ENCODE data around the gene PDZRN3. TPM values are rescaled to one million over a fixed set of nuclear protein-coding genes. Genes with fewer than 3 reads are reported as not detected.

PDZRN3 gene
- total RNA-seq, 1 experiment from 2014 or later: 19.2 TPM

DNA sequence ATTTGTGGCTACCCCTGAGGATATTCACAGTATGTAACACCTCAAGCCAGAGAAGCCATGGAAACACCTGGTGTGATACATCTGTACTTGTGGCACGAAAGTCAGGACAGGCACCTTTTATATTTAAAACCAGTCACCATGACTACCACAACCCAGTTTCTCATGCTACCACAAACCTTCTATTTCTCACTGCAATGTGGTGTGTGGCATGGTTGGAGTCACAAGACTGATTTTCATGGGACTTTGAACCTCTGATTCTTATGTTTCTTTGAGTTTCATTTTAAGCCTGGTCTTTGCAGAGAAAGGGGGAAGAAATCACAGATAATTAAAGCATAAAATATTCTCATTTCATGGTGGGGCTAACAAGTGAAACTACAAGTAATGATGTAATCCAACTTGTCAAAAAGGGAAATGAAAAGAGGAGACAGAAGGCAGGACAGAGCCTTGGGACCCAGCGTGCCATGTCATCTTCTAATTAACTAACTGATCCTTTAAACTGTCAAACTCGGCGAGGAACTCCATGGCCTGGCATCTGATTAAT, 175.9 kb downstream of the PDZRN3 start:
- H3K36me3 ChIP-seq: no peaks in the 10 kb centered on the region
- H3K4me3 ChIP-seq: no peak overlapping the region
- no peak for DNase-seq
- no peaks in the 10 kb centered on the region for H3K27me3 ChIP-seq
- no peaks in the 10 kb centered on the region for H3K9me3 ChIP-seq

DNA sequence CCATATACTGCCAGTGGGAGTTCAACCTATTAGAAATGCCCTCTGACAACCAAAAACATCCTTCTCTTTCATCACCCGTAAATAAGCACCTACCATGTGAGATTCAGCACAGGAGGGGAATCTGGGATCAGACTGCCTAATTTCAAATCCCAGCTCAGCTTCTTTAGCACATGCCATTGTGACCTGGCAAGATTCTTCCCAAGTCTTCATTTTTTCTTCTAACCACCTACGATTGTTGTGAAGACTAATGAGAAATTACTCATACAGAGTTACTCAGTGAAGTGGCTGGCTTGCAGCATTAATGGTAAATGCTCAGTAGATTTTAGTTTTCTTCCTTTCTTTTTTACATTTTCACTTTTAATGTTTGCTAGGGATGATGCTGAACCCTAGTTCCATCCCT, 176.7 kb downstream of the PDZRN3 start:
- no peaks in the 10 kb centered on the region for H3K9me3 ChIP-seq
- H3K27me3 ChIP-seq: no peaks in the 10 kb centered on the region
- no peaks in the 10 kb centered on the region for H3K36me3 ChIP-seq
- no peak for DNase-seq
- H3K4me3 ChIP-seq: no peak overlapping the region

DNA sequence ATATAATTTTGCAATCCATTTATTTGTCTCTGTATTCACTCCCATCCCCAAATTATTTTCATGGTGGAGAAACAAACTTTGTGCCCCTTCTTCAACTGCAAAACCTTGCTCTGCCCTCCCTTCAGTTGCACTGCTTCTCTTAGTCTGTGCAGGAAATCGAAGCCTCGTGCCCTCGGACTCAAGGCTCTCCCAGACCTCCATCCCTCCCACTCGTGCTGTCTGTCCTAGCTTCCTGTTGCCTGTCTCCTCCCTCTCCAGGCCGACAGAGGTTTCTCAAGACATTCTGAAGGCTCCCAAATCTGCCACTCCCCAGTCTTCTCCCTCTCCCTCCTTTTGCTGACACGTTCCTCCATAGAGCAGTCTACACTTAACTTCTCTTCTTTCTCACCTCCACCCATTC, 177.6 kb downstream of the PDZRN3 start:
- Histone ChIP-seq H3K4me3 (no peak overlapping the region), H3K9me3 (no peaks in the 10 kb centered on the region)
- no peak for DNase-seq

DNA sequence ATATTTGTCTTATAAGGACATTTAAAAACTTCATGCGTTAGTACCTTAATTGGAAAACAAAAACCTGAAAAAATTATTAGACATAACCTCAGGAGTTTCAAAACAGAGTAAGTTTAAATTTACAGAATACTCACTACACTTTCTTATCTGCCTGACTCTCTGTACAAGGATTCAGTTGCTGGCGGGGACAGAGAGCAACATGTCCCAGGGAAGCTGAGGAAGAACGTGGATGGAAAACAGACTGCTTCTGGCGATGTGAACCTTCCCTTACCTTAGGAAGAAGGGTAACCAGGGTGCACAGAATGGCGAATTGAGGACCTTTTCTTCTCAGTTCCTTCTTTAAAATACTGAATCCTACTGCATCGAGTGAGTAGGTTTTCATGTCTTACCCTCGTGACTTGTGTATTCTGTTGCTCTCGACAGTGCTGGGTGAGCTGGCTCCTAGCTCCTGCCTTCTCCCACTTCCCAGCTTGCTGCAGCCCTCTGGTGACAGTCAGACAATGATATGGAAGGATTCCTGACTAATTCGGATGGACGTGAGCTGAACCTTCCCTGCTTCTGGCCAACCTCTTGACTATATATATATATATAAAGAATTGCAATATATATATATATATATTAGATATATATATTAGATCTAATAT, 178.2 kb downstream of the PDZRN3 start:
- no peak for DNase-seq
- no peaks in the 10 kb centered on the region for H3K9me3 ChIP-seq
- no peak overlapping the region for H3K4me3 ChIP-seq
- no peaks in the 10 kb centered on the region for H3K27me3 ChIP-seq
- no peaks in the 10 kb centered on the region for H3K36me3 ChIP-seq

More for the DNA sequence above, 177.6 kb downstream of the PDZRN3 start:
- Histone ChIP-seq H3K27me3 (no peaks in the 10 kb centered on the region), H3K36me3 (no peaks in the 10 kb centered on the region)

DNA sequence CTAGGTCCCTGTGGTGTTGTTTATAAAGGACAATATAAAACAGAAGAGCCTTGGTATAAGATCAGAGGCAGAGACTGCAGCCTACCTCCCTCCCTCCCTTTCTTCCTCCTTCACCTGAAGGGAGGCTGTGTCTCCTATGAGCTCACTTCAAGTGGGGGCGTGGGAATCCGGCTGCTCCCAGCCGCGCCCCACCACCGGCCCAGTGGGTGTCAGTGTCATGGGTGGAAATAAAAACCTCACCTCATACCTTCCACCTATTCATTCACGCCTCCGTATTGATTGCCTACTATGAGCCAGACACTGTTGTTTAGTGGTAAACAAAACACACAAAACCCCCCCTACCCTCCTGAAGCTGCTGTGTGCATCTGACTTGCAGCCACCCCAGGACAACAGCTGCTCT, 181.9 kb downstream of the PDZRN3 start:
- Histone ChIP-seq H3K27me3 (no peaks in the 10 kb centered on the region), H3K36me3 (no peaks in the 10 kb centered on the region), H3K9me3 (no peaks in the 10 kb centered on the region), H3K4me3 (no peak overlapping the region)
- DNase-seq: no peak

DNA sequence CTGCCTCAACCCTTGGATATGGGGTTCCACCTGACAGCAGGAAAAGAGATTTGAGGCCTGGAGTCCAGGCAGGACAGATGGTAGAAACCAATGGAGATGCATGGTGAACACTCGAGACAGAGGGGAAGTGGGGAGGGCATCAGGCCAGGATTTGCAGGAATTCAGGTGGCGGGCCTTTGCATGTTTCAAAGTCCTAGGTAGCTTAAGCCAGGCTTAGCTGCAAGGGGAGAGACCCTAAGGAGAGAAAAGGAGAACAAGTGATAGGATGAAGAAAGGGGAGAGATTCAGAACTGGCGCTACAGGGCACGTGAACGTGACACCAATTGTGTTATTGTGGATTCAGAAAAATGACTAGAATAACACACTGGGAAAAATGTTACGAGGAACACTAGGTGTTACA, 182.6 kb downstream of the PDZRN3 start:
- H3K9me3 ChIP-seq: no peaks in the 10 kb centered on the region
- no peaks in the 10 kb centered on the region for H3K27me3 ChIP-seq
- no peak for DNase-seq
- no peak overlapping the region for H3K4me3 ChIP-seq
- H3K36me3 ChIP-seq: no peaks in the 10 kb centered on the region

DNA sequence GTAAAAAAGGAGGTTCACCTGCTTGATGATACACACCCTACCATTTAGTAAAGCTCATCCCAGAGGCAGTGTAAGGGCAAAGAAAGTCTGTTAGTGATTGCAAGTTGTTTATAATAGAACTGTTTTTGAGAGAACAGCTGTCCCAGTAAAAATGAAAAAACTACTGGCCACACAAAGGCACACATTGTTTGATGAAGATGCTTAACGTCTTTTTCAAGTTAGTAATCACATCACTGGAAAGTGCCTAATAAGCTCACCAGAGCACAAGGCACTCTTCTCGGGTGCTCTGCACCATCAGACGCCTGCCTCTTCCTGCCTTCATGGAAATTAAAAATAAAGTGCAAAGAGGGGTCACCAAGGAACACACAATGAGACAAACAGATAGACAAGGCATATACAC, 186.9 kb downstream of the PDZRN3 start:
- H3K36me3 ChIP-seq: no peaks in the 10 kb centered on the region
- no peak overlapping the region for H3K4me3 ChIP-seq
- no peak for DNase-seq
- H3K27me3 ChIP-seq: no peaks in the 10 kb centered on the region
- no peaks in the 10 kb centered on the region for H3K9me3 ChIP-seq

DNA sequence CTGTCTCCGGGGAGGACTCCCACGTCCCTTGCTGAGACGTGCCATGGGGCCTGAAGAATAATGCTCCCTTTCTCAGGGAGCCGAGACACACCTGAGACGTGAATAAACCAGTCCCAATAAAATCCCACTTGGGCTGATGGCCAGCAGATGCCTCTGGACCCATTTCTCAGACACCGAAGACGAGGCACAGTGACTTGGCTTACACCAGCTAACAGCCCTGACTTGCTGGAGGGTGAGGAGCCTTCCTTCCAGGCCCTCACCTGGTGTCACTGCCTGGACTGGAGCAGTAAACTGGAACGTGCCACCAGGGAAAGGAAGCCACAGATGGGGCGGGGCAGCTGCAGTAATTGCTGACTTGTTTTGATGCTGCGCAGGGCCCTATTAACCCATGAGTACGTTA, 189.7 kb downstream of the PDZRN3 start:
- DNase-seq: no peak
- no peak overlapping the region for H3K4me3 ChIP-seq
- H3K36me3 ChIP-seq: no peaks in the 10 kb centered on the region

DNA sequence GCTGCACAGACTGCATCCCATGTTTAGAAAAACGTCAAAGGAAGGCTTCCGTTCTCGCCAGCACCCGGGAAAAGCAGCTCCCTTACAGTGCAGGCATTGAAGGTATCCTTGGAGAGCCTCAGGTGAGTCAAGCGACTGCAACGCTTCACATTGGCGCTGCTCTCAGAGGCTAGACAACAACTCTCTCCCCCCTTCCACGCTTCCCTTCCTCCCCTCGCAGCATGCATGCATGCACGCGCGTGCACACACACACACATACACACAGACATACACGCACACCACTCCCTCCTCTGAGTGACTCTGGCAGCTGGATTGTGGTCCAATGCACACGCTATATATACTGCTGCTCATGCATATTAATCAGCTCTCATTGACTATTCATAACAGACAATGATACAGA, 191.1 kb downstream of the PDZRN3 start:
- no peak for DNase-seq
- Histone ChIP-seq H3K27me3 (no peaks in the 10 kb centered on the region), H3K36me3 (no peaks in the 10 kb centered on the region), H3K4me3 (no peak overlapping the region), H3K9me3 (no peaks in the 10 kb centered on the region)

More for the DNA sequence above, 189.7 kb downstream of the PDZRN3 start:
- no peaks in the 10 kb centered on the region for H3K27me3 ChIP-seq
- H3K9me3 ChIP-seq: no peaks in the 10 kb centered on the region

DNA sequence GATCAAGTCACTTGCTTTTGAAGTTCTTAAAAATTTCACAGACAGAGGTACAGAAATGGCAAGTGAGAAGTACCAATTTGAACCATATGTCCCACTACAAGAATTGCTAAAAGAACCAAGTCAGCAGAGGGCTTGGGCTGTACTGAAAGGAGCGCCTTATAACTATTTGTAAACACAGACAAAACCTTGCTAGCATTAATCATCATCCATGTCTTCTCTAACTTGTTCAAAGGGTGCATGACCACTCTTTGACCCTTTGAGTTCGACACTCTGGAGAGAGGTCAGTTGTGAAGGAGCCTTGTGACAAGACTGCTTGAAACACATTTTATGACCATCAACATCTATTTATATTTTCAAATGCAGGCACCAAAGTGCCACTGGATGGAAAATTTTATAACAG, 191.7 kb downstream of the PDZRN3 start:
- no peak overlapping the region for H3K4me3 ChIP-seq
- no peaks in the 10 kb centered on the region for H3K27me3 ChIP-seq
- no peaks in the 10 kb centered on the region for H3K9me3 ChIP-seq
- DNase-seq: no peak
- H3K36me3 ChIP-seq: no peaks in the 10 kb centered on the region

DNA sequence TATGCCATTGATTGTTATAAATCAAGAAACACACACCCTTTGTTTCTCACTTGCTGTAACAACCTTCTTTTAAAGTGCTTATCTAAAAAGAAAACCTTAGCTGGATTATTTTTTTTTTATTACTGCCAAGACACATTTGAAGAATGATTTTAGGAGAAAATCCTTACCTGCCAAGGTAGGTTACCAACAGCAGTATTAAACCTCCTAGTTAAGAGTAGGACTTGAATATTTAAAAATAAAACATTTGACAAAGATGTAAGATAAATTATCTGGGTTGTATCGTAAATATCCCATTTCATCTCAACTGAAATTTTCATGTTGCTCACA, 192.1 kb downstream of the PDZRN3 start:
- Histone ChIP-seq H3K9me3 (no peaks in the 10 kb centered on the region), H3K27me3 (no peaks in the 10 kb centered on the region), H3K36me3 (no peaks in the 10 kb centered on the region), H3K4me3 (no peak overlapping the region)
- no peak for DNase-seq

DNA sequence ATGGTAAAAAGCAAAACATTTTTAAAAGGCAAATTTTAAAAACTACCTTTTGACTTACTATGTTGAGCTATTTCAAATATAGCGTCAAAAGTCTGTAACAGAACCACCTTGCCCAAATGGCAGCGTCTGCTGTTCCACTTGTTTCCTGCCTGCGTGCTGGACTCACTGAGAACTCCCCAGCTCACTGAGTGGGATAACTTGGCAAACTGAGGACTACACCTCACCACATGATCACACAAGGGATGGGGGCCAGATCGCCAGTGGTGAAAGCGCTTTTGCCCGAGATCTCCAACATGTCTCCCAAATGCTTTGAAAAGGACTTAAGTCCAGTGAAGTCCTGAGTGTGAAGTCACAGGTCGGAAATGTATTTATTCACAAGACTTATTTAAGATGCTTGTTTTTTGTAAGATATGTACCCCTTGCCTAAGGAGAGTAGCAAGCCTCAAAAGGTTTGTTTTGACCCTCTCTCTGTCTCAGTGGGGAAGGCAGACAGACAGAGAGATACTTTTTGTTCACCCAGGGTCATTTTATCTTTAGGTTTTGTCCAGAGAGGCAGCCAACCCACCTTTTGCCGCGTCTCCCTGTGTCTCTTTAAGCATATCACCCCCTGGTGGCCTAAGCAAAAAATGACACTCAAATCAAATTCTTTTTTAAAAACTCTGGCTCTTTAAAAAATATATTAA, 192.6 kb downstream of the PDZRN3 start:
- Histone ChIP-seq H3K27me3 (no peaks in the 10 kb centered on the region), H3K9me3 (no peaks in the 10 kb centered on the region), H3K4me3 (no peak overlapping the region), H3K36me3 (no peaks in the 10 kb centered on the region)
- DNase-seq: peak; percentile 1

DNA sequence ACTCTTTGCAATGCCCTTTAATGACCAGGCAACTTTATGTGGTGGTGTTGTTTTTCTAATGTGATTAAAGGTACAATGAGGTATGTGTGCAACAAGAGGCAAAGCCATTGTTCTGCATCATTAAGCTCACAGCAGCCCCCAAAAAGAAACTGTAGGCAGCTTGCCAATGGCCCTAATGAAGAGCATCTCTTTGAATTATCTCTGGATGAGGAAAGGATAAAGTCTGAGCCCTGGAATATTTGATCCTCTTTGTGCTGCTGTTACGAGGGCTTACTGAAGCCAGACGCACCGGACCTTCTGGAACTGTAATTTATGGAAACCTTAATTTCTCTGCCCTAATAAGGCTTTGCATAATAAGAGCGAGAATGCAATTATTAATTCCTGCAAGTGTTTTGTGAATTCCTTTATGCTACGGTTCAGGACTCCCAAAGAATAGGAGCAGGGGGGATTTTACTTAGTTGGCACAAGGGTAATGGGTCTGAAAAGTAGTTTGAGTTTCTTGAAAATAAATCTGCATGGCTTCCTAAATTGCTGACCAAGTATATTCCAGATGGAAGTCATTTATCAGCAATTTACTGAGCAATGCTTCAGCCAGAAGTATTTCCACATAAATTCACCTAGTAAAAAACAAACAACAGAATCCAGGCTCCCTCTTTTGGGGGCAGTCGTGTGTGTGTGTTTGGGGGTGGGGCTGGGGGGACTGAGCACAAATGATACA, 193.4 kb downstream of the PDZRN3 start:
- H3K27me3 ChIP-seq: no peaks in the 10 kb centered on the region
- H3K36me3 ChIP-seq: no peaks in the 10 kb centered on the region
- H3K9me3 ChIP-seq: no peaks in the 10 kb centered on the region
- DNase-seq: no peak
- H3K4me3 ChIP-seq: no peak overlapping the region

DNA sequence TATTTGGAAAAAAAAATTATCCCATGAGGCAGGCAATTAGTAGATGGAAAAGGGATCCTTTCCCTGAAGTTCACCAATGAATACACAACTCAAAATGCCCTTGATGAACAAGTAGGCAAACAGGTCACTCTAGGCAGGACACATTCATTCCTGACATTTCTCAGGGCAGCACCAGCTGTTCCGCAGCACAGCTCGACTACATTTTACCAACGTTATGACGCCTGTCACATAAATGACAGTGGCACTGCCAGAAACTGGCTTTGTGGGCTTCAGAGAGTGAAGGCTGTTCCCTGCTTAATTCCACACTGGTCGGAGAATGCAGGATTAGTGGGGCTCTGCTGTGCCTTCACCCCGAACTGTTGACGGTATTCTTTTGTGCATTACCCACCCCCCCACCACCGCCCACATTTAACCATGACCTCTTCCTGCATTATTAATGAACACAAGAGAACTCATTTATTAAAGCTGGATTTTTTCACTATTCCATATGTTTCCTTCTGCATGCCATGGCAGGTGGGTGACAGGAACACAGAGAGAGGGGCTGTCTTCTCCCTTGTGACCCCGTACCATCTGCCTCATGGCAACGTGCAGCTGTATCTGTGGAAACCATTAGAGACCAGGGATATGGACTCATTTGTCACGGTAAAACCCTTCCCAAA, 197.6 kb downstream of the PDZRN3 start:
- DNase-seq: no peak
- Histone ChIP-seq H3K9me3 (no peaks in the 10 kb centered on the region), H3K27me3 (no peaks in the 10 kb centered on the region), H3K4me3 (no peak overlapping the region), H3K36me3 (no peaks in the 10 kb centered on the region)

DNA sequence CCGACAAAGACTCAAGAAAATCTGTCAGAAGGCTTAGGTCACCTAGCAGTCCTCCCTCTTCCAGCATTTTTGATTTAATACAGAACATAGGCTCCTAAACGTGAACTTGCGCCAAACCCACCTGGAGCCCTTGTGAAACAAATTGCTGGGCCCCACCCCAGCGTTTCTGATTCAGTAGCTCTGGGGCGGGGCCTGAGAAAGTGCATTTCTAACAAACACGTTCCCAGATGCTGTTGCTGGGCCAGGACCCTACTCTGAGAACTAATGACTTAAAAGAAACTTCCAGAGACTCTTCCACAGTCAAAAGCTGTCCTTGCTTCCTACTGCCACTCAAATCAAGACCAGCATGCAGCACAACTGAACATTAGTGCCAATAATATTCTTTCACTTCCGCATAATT, 198.1 kb downstream of the PDZRN3 start:
- DNase-seq: no peak
- no peaks in the 10 kb centered on the region for H3K27me3 ChIP-seq
- H3K4me3 ChIP-seq: no peak overlapping the region

DNA sequence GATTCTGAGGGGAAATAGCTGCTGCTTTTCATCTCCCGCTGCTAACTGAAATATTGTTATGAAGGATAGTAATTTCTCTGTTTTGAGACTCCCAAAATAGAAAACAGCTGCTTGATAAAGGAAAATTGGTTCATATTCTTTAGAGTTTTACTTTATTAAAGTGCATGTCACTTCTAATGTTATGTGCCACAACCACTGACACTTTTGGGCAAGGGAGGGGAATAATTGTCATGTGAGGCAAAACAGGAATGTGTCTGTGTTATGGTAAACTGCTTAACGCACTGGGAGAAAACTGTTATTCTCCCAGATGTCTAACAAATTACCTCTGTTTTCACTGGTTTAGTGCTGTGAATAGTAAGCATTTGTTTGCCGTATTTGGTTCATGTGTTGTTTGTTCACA, 201.6 kb downstream of the PDZRN3 start:
- DNase-seq: no peak
- no peaks in the 10 kb centered on the region for H3K27me3 ChIP-seq
- H3K9me3 ChIP-seq: no peaks in the 10 kb centered on the region
- H3K36me3 ChIP-seq: no peaks in the 10 kb centered on the region
- H3K4me3 ChIP-seq: no peak overlapping the region

More for the DNA sequence above, 198.1 kb downstream of the PDZRN3 start:
- Histone ChIP-seq H3K36me3 (no peaks in the 10 kb centered on the region), H3K9me3 (no peaks in the 10 kb centered on the region)

DNA sequence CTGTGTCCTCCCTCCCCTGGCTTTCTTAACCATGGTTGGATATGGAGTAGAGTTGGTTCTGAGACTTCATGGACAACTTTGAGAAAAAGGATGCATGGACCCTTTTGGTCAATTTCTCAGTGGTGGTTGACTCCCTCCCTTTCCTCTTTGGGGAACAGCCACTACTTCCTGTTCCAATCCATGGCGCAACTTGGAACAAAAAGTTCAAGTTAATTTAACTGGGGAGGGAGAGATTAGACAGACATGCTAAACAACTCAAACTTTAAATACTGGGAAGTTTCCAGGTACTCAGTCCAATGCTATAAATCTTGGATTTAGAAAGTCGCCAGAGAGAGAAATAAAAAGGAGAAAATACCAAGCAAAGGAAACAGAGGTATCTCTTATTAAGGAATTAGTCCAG, 202.2 kb downstream of the PDZRN3 start:
- no peak overlapping the region for H3K4me3 ChIP-seq
- no peaks in the 10 kb centered on the region for H3K9me3 ChIP-seq
- H3K36me3 ChIP-seq: no peaks in the 10 kb centered on the region
- no peaks in the 10 kb centered on the region for H3K27me3 ChIP-seq
- DNase-seq: no peak
